ENCODE results near the gene PADI4.

Gene PADI4

DNA sequence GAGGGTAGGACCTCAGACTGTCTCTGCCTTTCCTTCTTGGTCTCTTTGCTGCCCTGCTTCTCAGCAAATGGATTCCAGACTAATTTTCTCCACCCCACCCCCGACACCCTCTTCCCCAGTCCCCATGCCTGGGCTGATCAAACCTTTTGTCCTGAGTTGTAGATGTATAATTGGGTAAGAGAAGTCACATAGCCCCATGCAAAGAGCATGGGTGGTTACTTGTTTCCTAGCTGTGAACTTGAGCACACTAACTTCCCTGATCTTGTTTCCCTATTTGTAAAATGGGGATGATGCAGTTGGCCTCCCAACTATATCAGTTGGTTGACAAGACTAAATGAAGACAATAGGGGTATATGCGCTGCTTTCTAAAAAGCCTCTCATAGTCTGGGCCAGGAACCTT is 73.2 kb downstream of the PADI4 start:
- TF ChIP-seq, protein P1, sequence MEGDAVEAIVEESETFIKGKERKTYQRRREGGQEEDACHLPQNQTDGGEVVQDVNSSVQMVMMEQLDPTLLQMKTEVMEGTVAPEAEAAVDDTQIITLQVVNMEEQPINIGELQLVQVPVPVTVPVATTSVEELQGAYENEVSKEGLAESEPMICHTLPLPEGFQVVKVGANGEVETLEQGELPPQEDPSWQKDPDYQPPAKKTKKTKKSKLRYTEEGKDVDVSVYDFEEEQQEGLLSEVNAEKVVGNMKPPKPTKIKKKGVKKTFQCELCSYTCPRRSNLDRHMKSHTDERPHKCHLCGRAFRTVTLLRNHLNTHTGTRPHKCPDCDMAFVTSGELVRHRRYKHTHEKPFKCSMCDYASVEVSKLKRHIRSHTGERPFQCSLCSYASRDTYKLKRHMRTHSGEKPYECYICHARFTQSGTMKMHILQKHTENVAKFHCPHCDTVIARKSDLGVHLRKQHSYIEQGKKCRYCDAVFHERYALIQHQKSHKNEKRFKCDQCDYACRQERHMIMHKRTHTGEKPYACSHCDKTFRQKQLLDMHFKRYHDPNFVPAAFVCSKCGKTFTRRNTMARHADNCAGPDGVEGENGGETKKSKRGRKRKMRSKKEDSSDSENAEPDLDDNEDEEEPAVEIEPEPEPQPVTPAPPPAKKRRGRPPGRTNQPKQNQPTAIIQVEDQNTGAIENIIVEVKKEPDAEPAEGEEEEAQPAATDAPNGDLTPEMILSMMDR (IDR thresholded peaks at IDR 0.05) = no peak

DNA sequence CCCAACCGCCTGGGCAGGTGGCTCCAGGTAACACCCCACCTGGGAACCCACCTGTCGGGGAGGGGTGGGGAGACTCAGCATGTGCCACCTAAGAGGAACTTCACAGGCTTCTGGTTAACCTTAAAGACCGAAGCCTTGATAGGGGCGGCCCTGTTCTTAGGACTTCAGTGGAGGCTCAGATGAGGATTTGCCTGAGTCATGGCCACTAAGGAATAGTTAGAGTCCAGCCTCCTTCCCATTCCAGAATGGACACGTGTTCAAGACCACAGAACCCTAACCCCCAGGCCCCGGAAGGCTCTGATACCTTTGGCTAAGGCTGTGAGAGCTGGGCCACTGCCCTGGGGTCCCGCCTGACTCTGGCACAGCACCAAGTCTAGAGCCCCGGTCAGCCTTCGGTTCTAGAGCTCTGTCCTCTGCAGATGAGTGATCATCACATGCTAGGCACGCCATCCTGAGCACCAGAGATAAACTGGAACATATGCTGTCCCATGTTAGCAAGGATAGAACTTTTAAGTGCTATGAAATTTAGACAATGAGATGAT is 84.3 kb downstream of the PADI4 start:
- TF ChIP-seq, protein P1 (IDR thresholded peaks at IDR 0.05) = no peak

DNA sequence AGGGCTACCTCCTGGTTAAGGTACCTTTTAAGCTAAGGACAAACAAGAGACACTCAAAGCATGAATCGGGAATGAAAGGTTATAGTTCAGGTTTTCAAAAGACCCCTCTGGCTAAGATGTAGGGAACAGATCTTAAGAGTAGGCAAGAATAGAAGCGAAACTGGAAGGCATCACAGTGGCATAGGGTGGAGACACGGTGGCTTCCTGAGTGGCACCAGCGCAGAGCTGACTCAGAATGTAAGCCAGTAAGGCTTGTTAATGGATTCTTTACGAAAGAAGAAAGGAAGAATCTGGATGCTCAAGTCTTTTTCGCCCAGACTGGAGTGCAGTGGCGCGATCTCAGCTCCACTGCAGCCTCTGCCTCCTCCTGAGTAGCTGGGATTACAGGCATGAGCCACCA is 85.2 kb downstream of the PADI4 start:
- TF ChIP-seq, protein P1 (IDR thresholded peaks at IDR 0.05) = no peak

DNA sequence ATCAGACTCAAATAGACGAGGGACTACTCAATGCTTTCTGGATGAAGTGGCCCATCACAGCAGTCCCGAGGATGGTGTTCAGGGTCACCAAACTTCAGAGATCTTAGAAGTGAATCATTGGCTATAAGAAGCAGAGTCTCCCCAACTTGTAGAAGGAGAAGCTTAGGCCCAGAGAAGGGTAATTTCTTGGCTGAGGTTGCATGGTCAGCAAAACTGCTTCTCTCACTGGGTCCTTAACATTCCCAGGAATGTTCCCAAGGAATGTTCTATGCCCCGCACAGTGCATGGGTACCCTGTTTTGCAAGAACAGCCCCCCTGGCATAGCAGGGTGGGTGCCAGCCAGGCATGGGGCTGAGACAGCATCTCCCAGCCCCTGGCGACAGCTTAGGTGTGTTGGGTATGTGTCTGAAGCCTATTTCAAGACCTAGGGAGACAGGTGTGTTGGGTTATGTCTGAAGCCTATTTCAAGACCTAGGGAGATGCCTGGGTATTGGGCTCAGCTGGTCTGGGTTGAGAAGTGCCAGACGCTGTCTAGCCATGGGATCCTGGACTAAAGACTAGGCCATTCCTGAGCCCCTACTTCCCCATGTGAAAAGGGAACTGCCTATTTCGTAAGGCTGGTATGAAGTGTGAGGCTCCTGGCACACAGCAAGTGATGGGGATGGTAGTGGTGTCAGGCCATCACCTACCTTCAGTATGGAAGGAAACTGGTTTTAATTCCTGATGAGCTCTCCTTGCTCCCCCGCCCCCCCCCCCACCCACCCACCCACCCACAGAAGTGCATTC is 90.1 kb downstream of the PADI4 start:
- TF ChIP-seq, protein P1 (IDR thresholded peaks at IDR 0.05) = no peak

DNA sequence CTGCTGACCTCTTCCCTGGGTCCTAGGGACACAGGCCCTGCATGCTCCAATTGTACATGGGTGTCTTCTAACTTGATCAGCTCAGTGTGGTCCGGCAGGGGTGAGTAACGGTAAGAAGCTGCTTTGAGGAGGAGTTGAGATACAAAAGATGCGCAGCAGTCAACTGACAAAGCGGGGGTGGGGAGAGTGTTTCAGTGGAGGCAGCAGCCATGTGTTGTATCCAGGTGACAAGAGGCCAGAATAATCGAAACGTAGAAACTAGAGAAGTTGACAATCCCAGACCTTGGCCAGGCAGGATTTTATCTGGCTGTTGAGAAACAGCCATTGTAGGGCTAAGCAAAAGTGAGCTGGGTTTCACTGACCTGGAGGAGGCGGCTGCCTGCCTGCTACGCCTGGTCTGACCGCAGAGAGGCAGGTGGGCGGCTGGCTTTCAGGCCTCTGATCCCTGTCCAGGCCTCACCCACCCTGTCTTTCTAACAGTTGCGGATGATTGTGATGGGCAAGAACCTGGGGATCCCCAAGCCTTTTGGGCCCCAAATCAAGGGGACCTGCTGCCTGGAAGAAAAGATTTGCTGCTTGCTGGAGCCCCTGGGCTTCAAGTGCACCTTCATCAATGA is 92.8 kb downstream of the PADI4 start:
- TF ChIP-seq, protein P1 (IDR thresholded peaks at IDR 0.05) = no peak

DNA sequence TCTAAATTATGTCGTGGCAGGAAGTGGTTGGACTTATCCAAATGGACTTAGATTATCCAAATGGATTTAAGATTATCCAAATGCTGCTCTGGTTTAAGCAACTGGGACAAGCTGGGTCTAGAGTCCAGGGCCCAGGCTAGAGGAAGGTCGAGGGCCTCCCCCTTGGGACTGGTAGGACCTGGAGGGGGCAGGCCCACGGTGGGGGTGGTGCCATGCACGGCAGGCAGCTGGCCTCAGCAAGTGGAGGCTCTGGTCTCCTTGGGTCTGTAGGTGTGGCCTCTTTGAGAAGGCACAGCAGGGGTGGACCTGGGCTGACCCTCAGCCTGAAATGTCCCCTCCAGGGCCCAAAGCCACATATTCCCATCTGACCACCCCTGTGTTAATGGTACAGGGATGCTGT is 93.8 kb downstream of the PADI4 start:
- TF ChIP-seq, protein P1 (IDR thresholded peaks at IDR 0.05) = no peak

DNA sequence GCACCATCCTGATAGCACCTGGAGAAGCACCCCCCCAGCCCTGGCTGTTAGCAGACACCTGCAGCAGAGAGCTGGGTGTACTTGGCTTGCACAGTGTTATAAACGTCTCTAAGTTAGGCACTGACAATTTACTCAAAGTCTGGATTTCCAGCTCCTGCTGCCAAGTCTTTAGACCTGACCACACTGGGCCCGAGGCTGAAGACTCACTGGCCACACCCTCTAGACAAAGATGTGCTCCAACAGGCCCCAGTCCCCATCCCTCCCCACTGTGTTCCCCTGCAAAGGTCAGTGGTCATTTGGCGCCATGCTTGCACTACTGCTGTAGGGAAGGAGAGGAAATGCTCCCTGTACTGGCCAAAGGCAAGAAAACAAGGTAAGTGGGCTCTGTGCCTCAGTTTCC is 95.1 kb downstream of the PADI4 start:
- TF ChIP-seq, protein P1 (IDR thresholded peaks at IDR 0.05) = no peak
